Hematopoietic multipotent progenitor cell treated with erythropoietin and hydrocortisone succinate and interleukin-3 and kit ligand, for 17 days (in vitro differentiated cells): ENCODE measurements around the gene TMX2.
A peak's percentile ranks its signal among the peaks of the same experiment; 100 is the strongest.
"Not testable (repeated sequence)": the region's sequence is repeated elsewhere in the genome, so short reads cannot be mapped to it uniquely, and the experiment has no call there.

Source experiments
- DNase-seq: peaks from one replicate; pipeline ENCODE4 v3.0.0-alpha.2; 2015; ENCODE audit warnings: low spot score

TMX2 gene

DNA sequence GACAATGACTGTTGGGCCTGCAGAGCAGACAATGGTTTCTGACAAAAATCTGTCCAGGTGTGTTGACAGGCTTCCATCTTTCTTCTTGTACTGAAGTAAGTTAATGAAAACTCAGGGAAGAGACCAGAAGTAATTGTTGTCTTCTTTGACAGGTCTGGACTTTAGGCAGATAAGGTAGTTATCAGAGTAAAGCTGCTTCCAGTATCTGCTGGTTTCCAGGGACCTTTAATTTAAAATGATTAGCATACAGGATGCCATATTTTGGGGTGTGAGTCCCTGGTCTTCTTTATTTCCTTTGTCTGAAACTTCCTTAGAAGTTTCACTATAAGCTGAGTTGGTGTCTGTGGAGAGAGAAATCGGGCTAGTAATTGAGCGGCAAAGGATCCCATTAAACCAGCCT, 1.4 kb downstream of the TMX2 start:
- DNase-seq: no peak

DNA sequence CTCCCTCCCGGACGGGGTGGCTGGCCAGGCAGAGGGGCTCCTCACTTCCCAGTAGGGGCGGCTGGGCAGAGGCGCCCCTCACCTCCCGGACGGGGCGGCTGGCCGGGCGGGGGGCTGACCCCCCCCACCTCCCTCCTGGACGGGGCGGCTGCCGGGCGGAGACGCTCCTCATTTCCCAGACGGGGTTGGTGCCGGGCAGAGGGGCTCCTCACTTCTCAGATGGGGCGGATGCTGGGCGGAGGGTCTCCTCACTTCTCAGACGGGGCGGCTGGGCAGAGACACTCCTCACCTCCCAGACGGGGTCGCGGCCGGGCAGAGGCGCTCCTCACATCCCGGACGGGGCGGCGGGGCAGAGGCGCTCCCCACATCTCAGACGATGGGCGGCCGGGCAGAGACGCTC, 4.3 kb downstream of the TMX2 start:
- not testable (repeated sequence) for DNase-seq

DNA sequence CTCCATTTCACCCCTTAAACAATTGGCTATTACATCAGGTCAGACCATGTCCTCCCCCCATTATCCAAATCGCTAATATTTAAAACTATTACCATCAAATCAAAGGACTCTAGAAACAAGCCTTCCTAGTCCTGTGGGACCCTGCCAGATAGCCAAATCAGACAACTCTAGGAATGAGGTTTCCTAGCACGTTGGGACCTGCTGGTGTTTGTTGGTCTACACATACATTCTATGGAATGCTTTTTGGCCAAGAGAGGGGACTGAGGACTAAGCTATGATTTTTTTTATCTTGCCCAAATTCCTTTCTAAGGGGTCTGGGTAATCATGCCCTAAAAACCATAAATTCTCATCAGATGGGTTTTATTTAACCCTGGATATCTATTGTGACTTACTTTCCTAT, 14.8 kb downstream of the TMX2 start:
- DNase-seq: no peak

DNA sequence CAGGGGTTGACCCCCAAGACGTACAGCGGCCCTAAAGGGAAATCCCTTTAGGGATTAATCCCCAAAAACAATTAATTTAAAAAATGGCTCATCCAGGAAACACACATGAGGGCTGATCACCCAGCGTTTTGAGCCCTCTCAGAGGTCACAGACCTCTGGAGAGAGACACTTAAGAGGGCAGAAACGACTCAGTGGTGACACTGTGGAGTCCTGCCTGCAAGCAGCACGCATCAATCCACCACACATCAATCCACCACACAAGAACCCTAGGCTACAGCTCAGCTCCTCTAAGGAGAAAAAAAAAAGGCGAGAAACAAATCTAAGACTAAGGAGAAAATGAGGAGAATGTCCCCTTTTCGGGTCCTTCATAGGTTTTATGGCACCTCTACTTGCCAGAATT, 16.4 kb downstream of the TMX2 start:
- DNase-seq: no peak

DNA sequence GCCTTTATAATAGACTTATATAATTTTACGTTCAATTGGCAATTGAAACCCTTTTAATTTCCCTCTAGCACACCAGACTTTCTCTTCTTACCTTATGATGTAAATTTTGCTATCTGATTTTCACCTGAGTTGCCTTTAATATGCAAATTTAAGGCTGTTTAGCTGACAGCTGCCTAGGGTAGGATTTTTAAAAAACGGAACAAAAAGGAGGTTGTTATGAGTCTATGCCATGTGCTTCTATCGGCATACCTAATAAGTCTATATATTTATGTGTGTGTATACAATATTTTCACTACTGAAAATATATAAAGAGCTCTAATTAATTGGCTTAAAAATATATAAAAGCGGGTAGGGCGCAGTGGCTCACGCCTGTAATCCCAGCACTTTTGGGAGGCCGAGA, 17.1 kb downstream of the TMX2 start:
- no peak for DNase-seq

DNA sequence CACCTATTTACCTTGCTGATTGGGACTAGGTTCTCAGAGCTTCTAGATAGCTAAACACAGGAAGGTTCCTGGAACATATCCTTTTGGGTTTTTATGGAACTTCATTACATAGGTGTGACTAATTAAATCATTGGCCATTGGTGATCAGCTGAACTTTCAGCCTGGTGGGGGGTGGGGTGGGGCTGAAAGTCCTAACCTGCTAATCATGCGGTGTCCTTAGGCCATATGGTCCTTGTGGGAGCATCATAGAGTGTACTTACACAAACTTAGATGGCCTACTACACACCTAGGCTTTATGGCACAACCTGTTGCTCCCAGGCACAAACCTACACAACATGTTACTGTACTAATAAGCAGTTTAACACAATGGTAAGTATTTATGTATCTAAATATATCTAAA, 20.3 kb downstream of the TMX2 start:
- no peak for DNase-seq

DNA sequence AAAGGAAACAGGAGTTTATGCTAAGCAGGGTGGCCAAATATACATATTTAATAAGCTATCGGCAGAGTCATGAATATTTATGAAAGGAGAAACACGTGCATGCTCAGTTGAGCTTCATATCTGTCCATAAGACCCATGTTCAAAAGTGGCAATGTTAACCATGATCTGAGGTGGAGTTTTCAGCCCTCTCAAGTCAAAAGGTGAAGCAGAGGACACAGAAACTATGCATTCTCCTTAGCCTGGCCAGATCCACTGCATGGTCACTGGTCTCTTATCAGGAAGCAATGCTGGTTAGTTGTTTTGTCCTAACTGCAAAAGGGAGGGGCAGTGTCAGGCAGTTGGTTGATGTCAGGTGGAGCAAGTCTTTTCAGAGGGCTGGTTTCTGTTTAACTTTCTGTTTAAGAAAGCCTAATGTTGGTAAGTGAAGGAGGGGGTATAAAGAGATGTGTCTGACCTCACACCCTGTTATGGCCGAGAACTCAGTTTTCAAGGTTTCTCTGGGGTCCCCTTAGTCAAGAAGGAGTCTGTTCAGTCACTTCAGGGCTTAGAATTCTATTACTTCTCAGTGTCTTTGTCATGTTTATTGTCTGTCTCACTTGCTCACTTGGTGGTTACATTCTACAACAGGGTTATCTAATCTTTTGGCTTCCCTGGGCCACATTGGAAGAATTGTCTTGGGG, 23.4 kb downstream of the TMX2 start:
- peak; percentile 20 for DNase-seq

DNA sequence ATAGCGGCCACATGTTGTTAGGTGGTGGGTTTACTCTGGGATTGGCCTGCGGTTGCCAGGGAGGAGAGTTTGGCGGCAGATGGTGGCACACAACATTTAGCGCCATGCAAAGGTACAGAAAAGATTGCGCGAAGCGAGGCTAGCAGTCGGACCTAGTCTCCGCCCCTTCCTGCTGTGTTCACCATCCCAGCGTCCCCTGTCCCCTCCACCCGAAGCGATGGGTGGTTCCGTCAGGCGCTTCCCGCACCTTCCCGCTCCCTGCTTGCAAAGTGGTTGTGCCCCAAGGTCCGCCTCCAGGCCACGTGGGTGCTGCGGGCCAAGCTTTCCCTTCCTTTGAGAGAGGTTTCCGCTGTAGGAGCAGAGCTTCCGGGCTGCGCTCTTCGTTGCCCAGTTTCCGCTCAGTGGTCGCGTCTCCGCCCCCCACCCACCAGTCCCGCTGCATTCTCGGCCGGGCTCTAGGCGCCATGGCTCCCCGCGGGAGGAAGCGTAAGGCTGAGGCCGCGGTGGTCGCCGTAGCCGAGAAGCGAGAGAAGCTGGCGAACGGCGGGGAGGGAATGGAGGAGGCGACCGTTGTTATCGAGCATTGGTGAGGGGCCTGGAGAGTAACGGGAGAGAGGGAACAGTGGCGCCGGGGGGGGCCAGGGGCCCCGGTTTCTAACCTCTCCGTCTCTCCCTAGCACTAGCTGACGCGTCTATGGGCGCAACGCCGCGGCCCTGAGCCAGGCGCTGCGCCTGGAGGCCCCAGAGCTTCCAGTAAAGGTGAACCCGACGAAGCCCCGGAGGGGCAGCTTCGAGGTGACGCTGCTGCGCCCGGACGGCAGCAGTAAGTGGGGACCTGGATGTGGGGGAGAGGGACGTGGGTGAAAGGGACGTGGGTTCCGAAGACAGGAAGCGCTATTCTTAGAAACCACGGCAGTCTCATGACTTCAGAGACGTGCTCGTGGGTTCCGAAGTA, 29.0 kb downstream of the TMX2 start, which contains the start of gene SELENOH:
Gene SELENOH (plus strand): TSS at position 360 of the 955 bp plus-strand sequence. CDS start 105 bp downstream, at position 465.
- peak; percentile 76 for DNase-seq

DNA sequence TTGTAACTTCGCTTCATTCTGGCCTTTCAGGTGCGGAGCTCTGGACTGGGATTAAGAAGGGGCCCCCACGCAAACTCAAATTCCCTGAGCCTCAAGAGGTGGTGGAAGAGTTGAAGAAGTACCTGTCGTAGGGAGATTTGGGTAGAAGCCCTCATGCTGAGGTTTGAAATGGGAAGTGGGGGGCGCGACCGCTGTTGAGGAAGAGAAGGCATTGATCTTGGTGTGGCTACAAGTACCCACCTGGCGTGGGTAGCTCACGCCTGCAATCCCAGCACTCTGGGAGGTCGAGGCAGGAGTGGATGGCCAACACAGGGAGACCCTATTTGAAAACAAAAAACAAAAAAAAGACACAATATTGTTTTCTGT, 29.7 kb downstream of the TMX2 start:
- DNase-seq: no peak

DNA sequence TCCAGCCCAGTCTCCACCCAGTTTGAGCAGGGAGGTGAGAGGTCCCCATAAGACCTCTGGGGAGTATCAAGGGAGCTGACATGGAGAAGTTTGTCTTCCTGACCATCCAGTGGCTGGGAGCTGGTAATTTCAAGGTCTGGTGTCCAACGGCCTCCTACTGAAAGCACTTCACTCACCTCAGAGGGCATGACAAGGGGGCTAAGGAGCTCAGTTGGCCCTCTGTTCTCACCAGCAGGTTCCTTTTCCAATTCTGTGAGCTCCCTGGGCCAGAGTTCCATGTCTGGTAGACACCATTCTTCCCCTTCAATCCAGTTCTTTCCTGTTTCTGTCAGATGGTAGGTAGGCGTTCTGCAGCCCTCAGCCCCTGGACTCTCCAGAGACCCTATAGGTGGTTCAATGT, 32.0 kb downstream of the TMX2 start:
- DNase-seq: no peak

DNA sequence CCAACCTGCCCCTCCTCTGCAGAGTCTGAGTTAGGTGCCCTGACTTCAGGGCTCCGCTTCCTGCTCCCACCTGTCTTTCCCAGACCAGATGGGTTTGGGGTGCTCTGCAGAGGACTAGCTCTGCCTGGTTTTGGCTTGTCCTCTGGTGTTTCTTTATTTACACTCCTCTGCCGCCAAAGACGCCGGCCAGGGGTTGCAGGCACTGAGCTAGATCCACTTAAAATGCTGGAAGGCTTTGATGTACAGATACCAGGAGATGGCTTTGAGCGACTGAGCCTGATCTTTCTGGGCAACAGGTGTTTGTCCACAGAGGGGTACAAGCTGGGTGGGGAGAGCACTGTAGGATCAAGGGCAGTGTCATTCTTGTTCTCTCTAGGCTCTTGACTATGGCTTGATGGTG, 32.8 kb downstream of the TMX2 start:
- DNase-seq: no peak

DNA sequence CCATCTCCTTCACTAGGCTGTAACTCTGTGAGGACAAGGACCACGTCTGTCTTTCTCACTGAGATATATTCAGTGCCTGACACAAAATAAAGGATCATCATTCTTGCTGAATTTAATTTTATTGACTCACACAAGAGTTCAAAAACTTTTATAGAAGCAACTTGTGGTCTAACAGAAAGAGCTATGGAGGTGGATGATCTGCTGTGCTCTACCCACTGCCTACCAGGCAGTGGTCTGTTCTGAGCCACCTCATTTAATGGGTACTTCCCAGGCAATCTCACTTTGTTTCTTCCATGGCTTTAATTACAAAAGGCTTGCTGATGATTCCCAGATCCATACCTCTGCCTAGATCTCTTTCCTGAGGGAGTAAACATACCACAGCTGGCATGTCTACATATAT, 34.5 kb downstream of the TMX2 start:
- DNase-seq: no peak

DNA sequence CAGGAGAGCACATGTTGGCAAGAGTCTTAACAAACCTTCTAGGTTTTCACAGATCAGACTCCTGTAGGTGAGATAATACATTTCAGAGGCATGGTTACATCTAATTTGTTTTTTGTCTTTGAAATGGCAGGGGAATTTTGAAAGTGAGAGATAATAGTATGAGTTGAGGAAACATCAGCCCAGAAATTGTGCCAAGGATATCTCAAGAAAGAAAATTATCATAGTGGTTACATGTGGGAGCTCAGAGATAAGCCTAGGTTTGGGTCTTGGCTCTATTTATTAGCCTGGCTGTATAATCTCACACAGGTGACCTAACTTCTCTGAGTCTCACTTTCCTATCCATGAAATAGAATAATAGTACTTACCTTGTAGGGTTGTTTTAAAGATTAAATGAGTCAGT, 38.8 kb downstream of the TMX2 start:
- DNase-seq: no peak

DNA sequence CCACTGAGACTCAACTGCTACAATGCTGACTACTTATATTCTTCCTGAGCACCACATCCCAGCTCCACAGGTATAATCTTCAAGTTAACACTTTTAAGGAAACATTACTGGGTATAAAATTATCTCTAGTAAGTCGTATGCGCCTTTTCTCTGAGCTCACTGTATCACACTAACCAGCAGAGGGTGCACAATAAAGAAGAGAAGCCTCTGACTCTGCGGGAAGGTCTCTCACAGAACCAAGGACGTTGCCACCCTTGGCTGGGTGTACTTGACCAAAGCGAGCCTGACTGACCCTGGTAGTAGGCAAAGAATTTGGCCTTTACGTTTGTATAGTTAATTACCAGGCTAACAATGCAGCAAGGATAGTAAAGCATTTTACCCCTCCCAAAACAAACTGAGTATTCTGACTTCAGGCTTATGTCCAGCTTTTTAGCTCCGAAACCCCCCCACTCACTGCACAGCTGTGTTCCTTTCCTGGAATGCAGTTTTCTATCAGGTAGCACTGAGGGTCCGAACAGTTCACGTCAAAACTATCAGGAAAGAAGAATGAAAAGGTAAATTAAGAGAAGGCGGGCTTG, 39.4 kb downstream of the TMX2 start, which contains the start of gene BTBD18:
Gene BTBD18 (minus strand): TSS at position 144 of the 578 bp plus-strand sequence. CDS start 631 bp downstream, outside the sequence.
- peak; percentile 42 for DNase-seq

DNA sequence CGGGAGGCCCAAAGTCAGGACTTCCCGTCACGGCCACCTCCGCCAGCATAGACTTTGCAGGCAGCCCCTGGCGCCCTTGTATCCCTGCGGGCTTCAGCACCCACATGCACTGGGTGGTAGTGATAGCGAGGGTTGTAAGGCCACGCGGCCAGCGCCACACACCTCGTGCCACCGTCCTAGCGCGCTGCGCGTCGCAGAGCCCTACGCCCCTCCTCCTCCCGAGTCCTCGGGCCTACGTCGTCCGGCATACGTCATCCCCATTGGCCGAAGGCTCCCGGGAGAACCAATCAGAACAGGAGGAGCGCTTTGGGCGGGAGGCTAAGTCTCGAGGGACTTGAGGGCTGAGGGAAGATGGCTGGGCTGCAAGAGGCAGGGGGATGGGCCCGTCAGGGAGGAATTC, 40.6 kb downstream of the TMX2 start:
- no peak for DNase-seq

DNA sequence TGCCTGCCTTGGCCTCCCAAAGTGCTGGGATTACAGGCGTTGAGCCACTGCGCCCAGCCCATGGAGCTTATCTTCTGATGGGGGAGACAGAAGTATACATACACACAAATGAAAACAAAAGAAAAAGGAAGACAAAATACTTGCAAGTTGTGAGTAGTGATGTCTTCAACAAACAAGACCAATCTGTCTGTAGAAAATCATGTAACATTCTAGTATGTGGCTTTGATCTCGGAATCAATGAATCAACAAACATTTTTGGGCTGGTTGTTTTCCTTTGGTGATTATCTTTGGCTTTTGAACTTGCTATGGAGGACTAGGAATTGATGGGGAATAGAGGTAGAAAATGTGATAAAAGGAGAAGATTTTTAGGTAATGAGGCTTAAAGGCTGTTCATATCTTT, 45.8 kb downstream of the TMX2 start:
- no peak for DNase-seq

DNA sequence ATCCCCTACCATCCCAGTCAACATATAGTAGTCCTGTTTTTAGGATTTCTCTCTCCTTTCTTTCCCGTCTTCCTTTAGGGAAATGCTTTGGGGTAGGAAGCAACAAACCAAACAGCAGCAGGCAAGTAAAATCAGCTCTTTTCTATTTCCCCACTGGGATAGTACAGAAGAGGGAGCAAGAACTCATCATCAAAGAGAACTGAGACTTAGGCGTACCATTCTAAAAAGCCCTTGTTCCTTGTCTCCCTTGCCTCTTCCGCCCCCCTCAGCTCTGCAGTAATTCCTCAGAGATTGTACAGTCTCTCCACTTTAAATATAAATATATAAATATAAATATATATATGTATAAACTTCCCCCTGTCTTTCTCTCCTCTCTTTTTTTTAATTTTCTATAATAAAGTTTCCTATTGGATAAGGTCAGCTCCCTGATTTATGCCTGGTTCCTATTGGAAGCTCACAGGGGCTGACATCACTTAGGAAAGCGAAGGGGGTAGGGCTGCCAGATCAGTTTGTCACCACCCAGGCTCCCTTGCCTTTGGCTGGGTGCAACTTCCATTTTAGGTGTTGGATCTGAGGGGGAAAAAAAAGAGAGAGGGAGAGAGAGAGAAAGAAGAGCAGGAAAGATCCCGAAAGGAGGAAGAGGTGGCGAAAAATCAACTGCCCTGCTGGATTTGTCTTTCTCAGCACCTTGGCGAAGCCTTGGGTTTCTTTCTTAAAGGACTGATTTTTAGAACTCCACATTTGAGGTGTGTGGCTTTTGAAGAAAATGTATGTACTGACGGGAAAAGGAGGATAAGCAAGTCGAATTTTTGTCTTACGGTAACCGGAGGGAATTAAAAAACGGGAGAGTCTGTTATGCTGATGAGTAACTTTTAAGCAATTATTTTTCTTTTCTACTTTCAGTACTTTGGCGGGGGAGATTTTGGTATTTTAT, 49.2 kb downstream of the TMX2 start, which contains the start of gene CTNND1:
Gene CTNND1 (plus strand): TSS at position 502 of the 934 bp plus-strand sequence. CDS start 29,677 bp downstream, outside the sequence.
- peak; percentile 58 for DNase-seq

DNA sequence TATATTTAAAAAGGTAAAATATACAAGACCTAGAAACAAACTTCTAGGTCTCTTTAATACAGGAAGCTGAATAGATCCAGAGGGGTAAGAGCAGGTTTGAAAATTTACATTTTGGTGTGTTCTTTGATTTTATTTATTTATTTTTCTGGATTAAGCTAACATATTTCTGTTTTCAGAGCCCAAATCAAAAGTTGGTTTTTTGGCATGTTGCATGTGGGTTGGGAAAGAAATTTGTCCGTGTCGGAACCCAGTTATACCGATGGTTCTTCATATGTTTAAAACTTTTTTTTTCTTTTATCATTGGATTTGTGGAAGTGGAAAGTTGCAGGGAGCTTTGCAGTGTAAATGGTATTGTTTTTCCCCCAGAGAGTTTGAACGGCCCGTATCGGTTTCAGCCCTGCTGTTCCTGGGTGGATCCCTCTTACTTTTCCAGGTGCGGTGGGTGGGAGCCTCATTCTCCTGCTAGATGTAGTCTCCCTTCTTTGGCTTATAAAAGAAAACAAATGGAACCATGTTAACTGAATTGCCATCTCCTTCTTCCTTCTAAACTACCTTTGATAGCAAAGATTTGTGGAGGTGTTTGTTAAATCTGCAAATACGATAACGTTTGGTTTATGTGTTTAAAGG, 50.0 kb downstream of the TMX2 start:
- DNase-seq: no peak

DNA sequence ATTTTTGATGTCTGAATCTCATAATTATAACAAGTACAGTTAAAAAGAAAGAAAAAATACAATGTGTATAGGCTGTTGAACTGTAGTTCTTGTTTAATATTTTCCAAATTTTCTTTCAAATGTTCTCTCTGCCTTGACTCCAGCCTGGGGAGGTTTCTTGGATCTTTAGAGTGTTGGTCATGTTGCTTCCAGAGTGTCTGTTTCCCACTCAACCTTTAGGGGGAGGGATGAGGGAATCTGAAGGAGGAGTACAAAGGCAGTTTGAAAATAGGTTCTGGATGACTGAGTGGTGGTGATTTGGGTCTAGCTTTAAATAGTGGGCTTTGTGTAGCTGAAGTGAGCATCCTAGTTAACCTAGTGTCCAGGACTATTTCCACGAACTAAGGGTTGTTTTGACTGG, 51.2 kb downstream of the TMX2 start:
- DNase-seq: no peak

DNA sequence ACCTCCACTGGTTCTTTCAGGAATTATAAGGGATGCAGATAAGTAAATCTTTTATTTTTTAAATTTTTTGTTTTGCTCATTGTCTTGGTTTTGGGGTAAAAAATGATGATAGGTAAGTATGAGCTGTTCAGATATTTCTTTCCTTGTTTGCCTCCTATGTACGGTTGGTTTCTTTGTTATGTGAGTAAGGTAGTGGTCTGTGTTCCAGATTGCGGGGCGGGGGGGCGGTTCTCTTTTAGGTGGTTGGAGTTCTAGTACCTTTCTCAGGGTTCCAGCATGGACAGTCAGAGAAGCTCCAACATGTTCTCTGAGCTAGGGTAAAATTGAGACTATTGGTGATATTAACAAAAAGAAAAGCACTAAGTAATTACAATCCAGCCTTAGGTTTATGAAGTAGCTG, 51.6 kb downstream of the TMX2 start:
- no peak for DNase-seq

DNA sequence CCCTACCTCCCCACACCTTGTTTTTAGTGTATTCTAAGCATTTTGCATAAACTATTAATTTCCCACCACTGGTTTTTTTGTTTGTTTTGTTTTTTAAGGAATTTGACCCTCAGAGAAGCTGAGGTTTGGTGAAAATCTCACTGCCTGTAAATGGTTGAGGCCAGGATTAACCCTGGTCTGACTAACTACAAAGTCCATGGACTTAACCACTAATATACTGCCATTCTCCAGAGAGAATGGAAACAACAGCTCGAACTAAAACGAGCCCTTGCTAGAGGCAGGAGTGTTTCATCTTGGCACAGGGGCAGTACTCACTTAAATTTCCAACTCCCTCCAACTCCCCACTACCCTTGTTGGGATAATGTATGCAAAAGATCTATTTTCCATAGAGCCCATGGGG, 52.2 kb downstream of the TMX2 start:
- no peak for DNase-seq
